Measurements from ENCODE around the gene IFI16.
"Not testable (repeated sequence)": the region's sequence is repeated elsewhere in the genome, so short reads cannot be mapped to it uniquely, and the experiment has no call there.

Gene IFI16

DNA sequence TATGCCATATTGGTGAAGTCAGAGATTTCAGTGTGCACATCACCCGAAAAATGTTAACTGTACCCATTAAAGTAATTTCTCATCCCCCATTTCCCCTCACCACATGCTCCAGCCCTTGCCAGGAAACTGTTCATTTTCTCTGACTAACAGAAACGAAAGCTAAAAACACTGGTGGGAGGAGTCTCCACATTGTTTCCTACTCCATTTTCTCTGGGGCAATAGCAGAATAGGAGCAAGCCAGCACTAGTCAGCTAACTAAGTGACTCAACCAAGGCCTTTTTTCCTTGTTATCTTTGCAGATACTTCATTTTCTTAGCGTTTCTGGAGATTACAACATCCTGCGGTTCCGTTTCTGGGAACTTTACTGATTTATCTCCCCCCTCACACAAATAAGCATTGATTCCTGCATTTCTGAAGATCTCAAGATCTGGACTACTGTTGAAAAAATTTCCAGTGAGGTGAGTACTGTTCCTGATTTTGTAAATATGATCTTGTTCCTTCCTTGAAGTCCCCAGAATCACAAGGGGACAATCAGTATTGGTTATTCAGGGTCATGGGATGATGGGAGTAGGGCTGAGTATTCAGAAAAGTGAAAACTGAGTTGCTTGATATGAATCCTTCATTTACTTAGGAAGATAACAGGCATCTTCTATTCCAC lies at the start of gene IFI16:
IFI16 (plus strand) TSS at position 204 of the 658 bp plus-strand sequence. CDS start 4,774 bp downstream, outside the sequence.
- DNase-seq (ENCODE audit: low read depth), result peak; percentile 72

DNA sequence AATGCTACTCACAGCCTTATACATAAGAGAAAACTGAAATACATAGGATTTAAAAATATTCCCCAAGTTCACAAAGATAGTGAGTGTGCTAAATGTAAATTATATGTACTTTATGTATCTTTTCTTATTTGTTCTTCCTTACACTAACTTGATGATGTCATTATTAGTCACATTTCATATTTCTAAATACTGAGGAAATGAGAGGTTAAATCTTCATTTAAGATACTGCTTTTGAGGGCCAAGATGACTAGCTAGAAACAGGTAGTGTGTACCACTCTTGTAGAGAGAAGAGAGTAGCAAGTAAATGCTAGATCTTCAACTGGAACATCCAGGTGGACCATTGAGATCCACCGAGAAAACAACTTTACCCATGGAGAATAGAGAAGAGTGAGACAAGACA lies 48.5 kb upstream of the IFI16 start:
- no peak for DNase-seq (ENCODE audit: low read depth)

GRCh38 chr1:158962983-158963382 lies 46.7 kb upstream of the IFI16 start:
- DNase-seq (ENCODE audit: low read depth), result no peak

DNA sequence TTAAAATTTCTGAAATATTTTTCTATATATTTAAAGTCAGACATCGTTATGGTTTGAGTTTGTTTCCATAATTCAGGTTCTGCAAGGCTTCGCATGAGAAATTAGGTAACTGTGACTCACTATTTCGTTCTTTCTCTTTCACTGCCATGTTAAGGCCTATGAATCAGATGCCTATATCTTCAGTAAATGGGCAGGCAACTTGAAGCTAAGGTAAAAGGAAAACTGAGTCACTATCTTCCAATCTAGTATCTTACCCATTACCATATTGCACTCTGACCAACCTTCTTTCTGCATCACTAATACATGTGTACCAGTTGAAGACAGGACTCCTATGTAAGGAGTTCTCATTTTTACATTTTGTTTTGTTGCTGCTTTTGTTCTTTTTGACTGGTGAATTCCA lies 40.5 kb upstream of the IFI16 start:
- DNase-seq (ENCODE audit: low read depth), result no peak

DNA sequence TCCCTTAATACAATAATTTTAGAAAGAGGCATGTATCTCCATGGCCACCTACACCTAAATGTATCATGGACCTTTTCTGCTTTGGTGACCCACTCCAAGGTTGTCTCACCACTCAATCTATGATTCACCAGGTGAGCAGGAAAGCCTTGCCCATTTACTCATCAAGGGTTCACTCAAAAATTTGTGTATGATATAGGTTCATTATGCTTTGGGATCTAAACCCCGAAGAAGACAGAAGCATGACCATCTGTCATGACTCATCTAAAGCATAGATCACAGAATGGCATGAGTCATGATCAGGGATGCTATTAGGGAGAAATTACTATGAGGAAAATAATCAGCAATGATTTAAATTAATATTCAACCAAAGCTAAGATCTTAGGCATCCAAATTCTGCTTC lies 39.9 kb upstream of the IFI16 start:
- peak; percentile 18 for DNase-seq (ENCODE audit: low read depth)

- no peak for DNase-seq (ENCODE audit: low read depth)
Observed at GRCh38 chr1:158972841-158973240, 36.9 kb upstream of the IFI16 start.

DNA sequence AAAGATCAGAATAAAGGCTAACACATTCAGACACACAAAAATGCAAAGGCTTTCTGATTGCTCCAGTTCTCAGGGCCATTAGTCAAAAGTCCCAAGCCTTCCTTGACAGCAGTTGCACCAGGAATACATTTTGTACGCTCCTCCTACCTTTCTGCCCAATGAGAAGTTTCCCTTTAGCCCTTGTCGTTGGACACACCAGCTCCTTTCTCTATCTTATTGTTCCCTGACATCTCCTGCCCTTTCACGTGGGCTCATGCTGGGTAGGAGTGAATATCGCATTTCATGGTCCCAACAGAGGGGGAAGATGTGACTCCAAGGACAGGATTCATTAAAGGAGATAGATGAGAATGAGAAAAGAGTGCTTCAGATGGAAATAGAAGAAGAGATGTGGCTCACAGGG lies 33.5 kb upstream of the IFI16 start:
- no peak for DNase-seq (ENCODE audit: low read depth)

GRCh38 chr1:158978730-158979129 lies 31.0 kb upstream of the IFI16 start:
- no peak for DNase-seq (ENCODE audit: low read depth)

DNA sequence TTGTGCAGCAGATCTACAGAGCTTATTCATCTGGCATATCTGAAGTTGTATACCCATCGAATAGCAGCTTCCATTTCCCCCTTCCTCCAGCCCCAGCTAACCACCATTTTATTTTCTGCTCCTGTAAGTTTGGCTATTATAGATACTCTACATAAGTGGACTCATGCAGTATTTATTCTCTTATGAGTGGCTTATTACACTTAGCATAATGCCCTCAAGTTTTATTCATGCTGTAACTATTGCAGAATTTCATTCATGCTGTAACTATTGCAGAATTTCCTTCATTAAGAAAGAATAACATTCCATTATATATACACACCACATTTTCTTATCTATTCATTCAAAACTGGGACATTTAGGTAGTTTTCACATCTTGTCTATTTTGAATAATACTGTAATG lies 30.5 kb upstream of the IFI16 start:
- DNase-seq (ENCODE audit: low read depth), result no peak

- DNase-seq (ENCODE audit: low read depth), result no peak
Observed at GRCh38 chr1:158983235-158983634, 26.5 kb upstream of the IFI16 start.

DNA sequence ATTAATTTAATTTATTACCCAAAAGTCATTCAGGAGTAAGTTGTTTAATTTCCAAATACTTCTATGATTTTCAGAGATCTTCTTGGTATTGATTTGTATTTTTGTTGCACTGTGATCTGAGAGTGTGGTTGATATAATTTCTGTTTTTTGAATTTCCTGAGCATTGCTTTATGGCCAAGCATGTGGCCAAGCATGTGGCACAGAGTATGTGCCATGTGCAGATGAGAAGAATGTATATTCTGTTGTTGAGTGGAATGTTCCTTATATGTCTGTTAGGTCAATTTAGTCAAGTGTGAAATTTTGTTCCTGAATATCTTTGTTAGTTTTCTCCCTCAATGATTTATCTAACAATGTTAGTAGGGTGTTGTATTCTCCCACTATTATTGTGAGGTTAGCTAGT lies 25.3 kb upstream of the IFI16 start:
- DNase-seq (ENCODE audit: low read depth), result no peak

DNA sequence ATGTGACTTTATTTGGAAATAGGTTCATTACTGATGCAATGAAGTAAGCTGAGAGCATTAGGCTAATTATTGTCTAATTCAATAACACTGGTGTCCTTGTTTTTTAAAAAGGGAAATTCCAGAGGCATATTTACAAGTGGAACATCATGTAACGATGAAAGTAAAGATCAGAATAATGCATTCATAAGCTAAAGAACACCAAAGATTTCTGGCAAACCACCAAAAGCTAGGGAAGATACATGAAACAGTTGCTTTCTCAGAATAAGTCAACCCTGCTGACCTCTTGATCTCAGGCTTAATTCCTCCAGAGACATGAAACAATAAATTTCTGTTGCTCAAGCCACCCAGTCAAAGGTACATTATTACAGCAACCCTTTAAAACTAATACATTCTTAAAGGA lies 20.3 kb upstream of the IFI16 start:
- no peak for DNase-seq (ENCODE audit: low read depth)

DNA sequence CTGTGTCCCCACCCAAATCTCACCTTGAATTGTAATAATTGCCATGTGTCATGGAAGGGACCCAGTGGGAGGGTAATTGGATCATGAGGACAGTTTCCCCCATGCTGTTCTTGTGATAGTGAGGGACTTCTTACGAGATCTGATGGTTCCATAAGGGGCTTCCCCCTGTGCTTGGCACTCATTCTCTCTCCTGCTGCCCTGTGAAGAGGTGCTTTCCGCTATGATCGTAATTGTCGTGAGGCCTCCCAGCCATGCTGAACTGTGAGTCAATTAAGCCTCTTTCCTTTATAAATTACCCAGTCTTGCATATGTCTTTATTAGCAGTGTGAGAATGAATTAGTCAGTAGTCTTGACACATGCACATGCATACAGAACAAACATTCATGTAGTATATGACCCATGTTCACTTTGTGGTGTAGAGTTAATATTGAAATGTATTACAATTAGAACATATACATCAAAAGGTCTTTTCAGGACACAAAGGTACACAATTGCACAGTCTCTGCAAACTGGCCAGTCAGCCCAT lies 16.9 kb upstream of the IFI16 start:
- no peak for DNase-seq (ENCODE audit: low read depth)

- no peak for DNase-seq (ENCODE audit: low read depth)
Observed at GRCh38 chr1:158996998-158997397, 12.7 kb upstream of the IFI16 start.

DNA sequence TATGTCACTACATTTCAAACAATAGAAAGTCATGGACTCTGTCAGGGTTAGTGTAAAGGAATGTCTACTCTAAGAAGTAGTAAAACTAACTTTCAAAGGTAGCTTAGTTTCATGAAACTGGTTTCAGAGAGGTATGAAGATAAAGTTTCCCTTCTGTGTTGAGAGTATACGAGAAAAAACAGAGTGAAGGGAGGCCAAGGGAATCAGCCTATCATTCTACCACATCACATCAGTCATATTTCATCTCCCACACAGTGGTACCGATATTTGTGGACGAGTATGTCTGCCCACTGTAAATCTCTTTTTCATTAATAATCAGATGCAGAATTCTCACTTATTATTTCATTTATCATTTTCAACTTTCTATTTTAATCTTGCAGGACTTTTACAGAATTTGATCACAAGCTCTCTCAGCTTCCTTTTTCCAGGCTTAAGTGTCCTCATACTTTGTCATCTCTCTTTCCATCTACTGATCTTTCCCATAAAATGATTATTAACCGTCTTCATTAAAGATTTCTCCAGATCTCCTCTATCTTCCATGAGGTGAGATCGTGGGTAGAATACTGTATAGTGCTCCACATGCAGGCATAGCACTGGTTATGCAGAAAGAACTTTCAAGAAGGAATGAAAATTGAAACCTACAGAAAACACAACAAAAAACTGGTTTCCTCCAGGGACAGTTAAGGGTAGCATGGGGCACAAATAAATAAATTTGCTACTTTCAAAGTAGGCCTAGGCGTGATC lies 11.5 kb upstream of the IFI16 start:
- DNase-seq (ENCODE audit: low read depth), result no peak

- peak; percentile 32 for DNase-seq (ENCODE audit: low read depth)
Observed at GRCh38 chr1:158998781-158999161, 10.9 kb upstream of the IFI16 start.

DNA sequence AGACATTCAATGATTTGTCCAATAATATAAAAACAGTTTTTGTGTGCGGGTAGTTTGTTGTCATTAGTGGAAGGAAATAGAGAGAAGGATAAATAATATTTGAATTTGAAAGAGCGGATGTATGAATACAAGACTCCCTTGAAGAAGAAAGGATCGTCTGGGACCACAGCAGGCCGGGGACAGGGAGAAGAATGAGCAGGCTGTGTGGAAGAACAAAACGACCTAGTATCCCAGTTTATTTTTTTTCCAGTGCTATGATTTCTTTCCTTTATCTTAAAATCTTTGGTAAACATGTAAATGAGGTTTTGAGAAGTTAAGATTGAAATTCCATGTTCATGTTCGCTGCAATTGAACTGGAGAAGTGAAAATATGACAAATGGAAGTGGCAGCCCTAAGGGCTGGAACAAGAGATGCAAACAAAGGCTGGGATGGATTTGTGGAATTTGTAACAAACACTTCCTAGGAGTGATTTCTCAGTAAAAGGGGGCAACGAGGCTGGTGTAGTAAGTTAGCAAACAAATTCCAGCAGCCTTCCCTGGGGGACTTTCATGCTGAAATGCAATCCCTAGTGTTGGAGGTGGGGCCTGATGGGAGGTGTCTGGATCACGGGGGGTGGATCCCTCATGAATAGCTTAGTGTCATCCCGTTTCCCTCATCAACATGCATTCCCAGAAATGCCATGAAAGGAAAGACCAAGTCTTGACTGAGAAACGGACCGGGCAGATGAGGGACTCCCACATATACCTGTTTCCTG lies 10.2 kb upstream of the IFI16 start:
- no peak for DNase-seq (ENCODE audit: low read depth)

DNA sequence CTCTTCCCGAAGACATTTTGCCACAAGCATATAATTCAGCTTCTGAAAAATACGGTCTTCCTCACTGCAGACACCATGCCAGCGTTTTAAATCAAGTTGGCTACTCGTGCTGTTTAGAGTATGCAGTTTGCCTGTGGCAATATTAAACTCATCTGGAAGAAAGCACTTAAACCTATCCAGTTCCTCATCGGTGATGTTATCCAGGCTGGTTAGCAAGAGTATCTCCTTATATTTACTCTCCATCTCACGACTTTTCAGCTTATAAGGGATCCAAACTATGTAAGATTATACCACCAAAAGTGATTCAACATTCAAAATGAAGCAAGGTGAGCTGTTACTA lies 9.7 kb upstream of the IFI16 start:
- no peak for DNase-seq (ENCODE audit: low read depth)

DNA sequence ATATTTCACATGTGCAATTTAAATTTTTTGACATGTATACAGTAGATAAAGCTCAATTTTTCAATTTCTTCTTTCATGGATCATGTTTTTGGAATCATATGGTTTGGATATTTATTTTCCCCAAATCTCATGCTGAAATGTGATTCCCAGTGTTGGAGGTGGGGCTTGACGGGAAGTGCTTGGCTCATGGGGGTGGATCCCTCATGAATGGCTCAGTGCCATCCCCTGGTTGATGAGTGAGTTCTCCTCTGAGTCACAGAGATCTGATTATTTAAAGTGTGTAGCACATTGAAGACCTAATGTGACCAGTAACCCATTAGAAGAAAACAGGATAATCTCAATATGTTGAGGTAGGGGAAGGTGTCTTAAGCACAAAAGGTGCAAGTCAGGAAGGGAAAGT lies 9.1 kb upstream of the IFI16 start:
- no peak for DNase-seq (ENCODE audit: low read depth)

DNA sequence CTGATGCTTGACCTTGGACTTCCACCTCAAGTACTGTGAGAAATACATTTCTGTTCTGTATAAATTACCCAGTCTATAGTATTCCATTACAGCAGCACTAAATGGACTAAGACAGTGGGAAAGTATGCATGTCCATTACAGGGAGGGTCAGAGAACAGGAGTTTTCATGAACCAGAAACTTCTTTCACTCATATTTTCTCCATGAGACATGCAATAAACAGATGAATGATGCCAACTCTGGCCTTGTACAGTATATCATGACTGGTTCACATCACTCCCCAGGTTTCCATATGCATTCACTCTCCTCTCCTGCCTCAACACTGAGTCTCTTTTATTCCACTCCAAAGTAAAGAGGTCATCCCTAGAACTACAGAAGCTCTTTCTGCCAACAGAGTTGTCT lies 4.5 kb upstream of the IFI16 start:
- no peak for DNase-seq (ENCODE audit: low read depth)

GRCh38 chr1:159005676-159006075 lies 4.0 kb upstream of the IFI16 start:
- no peak for DNase-seq (ENCODE audit: low read depth)

DNA sequence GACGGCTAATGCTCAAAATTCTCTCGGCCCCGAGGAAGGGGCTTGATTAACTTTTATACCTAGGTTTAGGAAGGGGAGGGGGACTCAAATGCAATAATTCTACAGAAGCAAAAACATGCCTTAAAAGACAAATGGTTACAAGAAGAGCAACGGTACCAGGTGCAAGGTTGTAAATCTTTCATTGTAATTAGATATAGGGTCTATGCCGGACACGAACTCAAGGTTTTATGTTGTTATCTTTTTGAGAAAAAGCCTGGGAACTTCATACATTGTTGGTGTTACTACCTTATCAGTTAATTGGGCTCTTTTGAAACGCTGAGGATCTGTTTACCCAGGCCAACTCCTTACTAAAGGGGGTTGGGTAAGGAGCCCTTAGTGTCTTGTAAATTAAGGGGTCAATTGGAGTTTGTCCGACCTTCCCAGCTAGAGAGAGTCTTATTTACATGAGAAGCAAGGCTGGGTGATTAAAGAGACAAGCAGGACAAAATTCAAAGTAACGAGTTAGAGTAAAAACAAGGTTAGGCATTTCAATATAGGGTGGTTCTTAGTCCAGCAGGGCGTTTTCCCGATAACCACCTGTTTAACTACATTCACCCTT lies 3.4 kb upstream of the IFI16 start:
- DNase-seq (ENCODE audit: low read depth), result not testable (repeated sequence)

GRCh38 chr1:159007726-159008125 lies 2.0 kb upstream of the IFI16 start:
- no peak for DNase-seq (ENCODE audit: low read depth)

Measured in stimulated activated CD4-positive, alpha-beta T cell treated with anti-CD3 and anti-CD28 coated beads, Interleukin-2, amount 100 ng/mL, for 4 hours (primary cell).